IMR-90 (cell line): ENCODE results near the gene VWA8. TPM values are rescaled to one million over a fixed set of nuclear protein-coding genes. Genes with fewer than 3 reads are reported as not detected.

Experiments used
- ATAC-seq: fragments of 200-7000 bp; cut with Tn5 transposase; 2 replicates; pipeline ENCODE4 v1.9.1; 2020; ENCODE audit warnings: low read depth, mild to moderate bottlenecking, moderate library complexity
- BruUV-seq: library from RNA; stranded (reverse); fragments of 400-500 nt; replicated peaks from 2 replicates; lab custom pipeline; 2021; lab: Mats Ljungman, UMichigan
- CTCF ChIA-PET: fragments of 300-600 bp; formaldehyde crosslinking; extraction: SDS; loops from one replicate; lab custom pipeline; 2021; ENCODE audit warnings: antibody characterized with exemption; lab: Yijun Ruan, JAX
- POLR2A ChIA-PET: fragments of 300-600 bp; sonication (Branson Sonifier 250); formaldehyde crosslinking; loops from one replicate; lab custom pipeline; 2022; ENCODE audit warnings: antibody characterized with exemption; ENCODE audit not compliant: unreplicated experiment; lab: Charles Lee
- DNase-seq: peaks from one replicate; pipeline ENCODE4 v3.0.0; 2013
- H2AFZ ChIP-seq: replicated peaks from 2 replicates; pipeline ENCODE3; 2013; ENCODE audit warnings: low read length, mild to moderate bottlenecking; ENCODE audit not compliant: poor library complexity
- H2AK5ac ChIP-seq: 2 replicates; pipeline ENCODE4 v1.6.1; 2013; ENCODE audit warnings: low read depth, low read length, inconsistent platforms
- H2AK9ac ChIP-seq: replicated peaks from 2 replicates; pipeline ENCODE3; 2013; ENCODE audit warnings: mild to moderate bottlenecking, low read depth, low read length, moderate library complexity; ENCODE audit not compliant: poor library complexity
- H2BK120ac ChIP-seq: 2 replicates; pipeline ENCODE4 v1.6.1; 2013; ENCODE audit warnings: low read depth, low read length, inconsistent platforms
- H2BK15ac ChIP-seq: 3 replicates; pipeline ENCODE4 v1.6.1; 2013; ENCODE audit warnings: low read depth, low read length, inconsistent platforms
- H2BK20ac ChIP-seq: 2 replicates; pipeline ENCODE4 v1.6.1; 2013; ENCODE audit warnings: low read depth, mild to moderate bottlenecking, inconsistent platforms, low read length, moderate library complexity
- H2BK5ac ChIP-seq: 2 replicates; pipeline ENCODE4 v1.6.1; 2013; ENCODE audit warnings: mild to moderate bottlenecking, low read depth, low read length, inconsistent platforms; ENCODE audit not compliant: poor library complexity, severe bottlenecking
- H3K14ac ChIP-seq: replicated peaks from 2 replicates; pipeline ENCODE4 v1.6.1; 2013; ENCODE audit warnings: low read depth, low read length, inconsistent platforms
- H3K18ac ChIP-seq: 2 replicates; pipeline ENCODE4 v1.6.1; 2013; ENCODE audit warnings: low read depth, low read length, control low read depth
- H3K23ac ChIP-seq: 2 replicates; pipeline ENCODE4 v1.6.1; 2013; ENCODE audit warnings: low read depth, low read length, inconsistent platforms
- H3K27ac ChIP-seq: 2 replicates; pipeline ENCODE4 v1.5.1; 2013; ENCODE audit warnings: mild to moderate bottlenecking, control low read depth, low read length; ENCODE audit not compliant: insufficient read depth
- H3K27me3 ChIP-seq: 2 replicates; pipeline ENCODE4 v1.6.1; 2013; ENCODE audit warnings: low read length; ENCODE audit not compliant: control insufficient read depth, insufficient read depth
- H3K36me3 ChIP-seq: 2 replicates; pipeline ENCODE4 v1.6.1; 2013; ENCODE audit warnings: low read length, mixed read lengths; ENCODE audit not compliant: control insufficient read depth, insufficient read depth
- H3K4ac ChIP-seq: 2 replicates; pipeline ENCODE4 v1.6.1; 2013; ENCODE audit warnings: low read depth, low read length, inconsistent platforms
- H3K4me1 ChIP-seq: 2 replicates; pipeline ENCODE4 v1.6.1; 2013; ENCODE audit warnings: low read length, mixed read lengths; ENCODE audit not compliant: control insufficient read depth, insufficient read depth
- H3K4me2 ChIP-seq: 2 replicates; pipeline ENCODE4 v1.6.1; 2013; ENCODE audit warnings: low read depth, mild to moderate bottlenecking, control low read depth, low read length, moderate library complexity
- H3K4me3 ChIP-seq: 2 replicates; pipeline ENCODE4 v1.5.1; 2013; ENCODE audit warnings: low read depth, mild to moderate bottlenecking, control low read depth, low read length, moderate library complexity; ENCODE audit not compliant: insufficient read depth
- H3K56ac ChIP-seq: 2 replicates; pipeline ENCODE4 v1.6.1; 2013; ENCODE audit warnings: low read length, inconsistent platforms; ENCODE audit not compliant: insufficient read depth; ENCODE audit errors: extremely low read depth
- H3K79me1 ChIP-seq, 2 experiments: 2 replicates each; pipeline ENCODE4 v1.6.1; 2013; ENCODE audit warnings: low read length in 2 of 2, inconsistent platforms in 1 of 2, low read depth in 1 of 2
- H3K9ac ChIP-seq: 2 replicates; pipeline ENCODE4 v1.6.1; 2013; ENCODE audit warnings: low read depth, low read length, control low read depth
- H3K9me1 ChIP-seq: 2 replicates; pipeline ENCODE4 v1.6.1; 2013; ENCODE audit warnings: low read length, inconsistent platforms; ENCODE audit not compliant: insufficient read depth
- H3K9me3 ChIP-seq: 2 replicates; pipeline ENCODE4 v1.6.1; 2013; ENCODE audit warnings: low read length; ENCODE audit not compliant: control insufficient read depth, insufficient read depth
- H4K20me1 ChIP-seq: 2 replicates; pipeline ENCODE4 v1.6.1; 2013; ENCODE audit warnings: low read length, inconsistent platforms; ENCODE audit not compliant: insufficient read depth
- H4K5ac ChIP-seq: 2 replicates; pipeline ENCODE4 v1.6.1; 2013; ENCODE audit warnings: mild to moderate bottlenecking, low read depth, low read length, control low read depth
- H4K8ac ChIP-seq, 2 experiments: 2 replicates each; pipeline ENCODE4 v1.6.1; 2013; ENCODE audit warnings: low read depth in 2 of 2, low read length in 2 of 2, control low read depth in 1 of 2, inconsistent platforms in 1 of 2
- H4K91ac ChIP-seq: 2 replicates; pipeline ENCODE4 v1.6.1; 2013; ENCODE audit warnings: low read depth, low read length, inconsistent platforms; ENCODE audit not compliant: insufficient read depth
- BHLHE40 ChIP-seq: fragments of 150-350 bp; IDR thresholded peaks from 2 replicates; pipeline ENCODE4 v1.6.1; 2016; ENCODE audit warnings: mild to moderate bottlenecking, low read depth, low read length
- CTCF ChIP-seq: conservative IDR thresholded peaks from 2 replicates; pipeline ENCODE4 v1.5.1; 2012; ENCODE audit warnings: mild to moderate bottlenecking, low read depth, low read length, improper control_type of control experiment
- ELK1 ChIP-seq: fragments of 150-350 bp; IDR thresholded peaks from 2 replicates; pipeline ENCODE4 v1.6.1; 2016; ENCODE audit warnings: low read depth, mild to moderate bottlenecking, low read length, moderate library complexity, borderline replicate concordance
- FOS ChIP-seq: fragments of 150-350 bp; IDR thresholded peaks from 2 replicates; pipeline ENCODE4 v1.6.1; 2016; ENCODE audit warnings: low read depth, low read length
- MAFK ChIP-seq: IDR thresholded peaks from 2 replicates; pipeline ENCODE4 v1.6.1; 2012; ENCODE audit warnings: low read depth, low read length, improper control_type of control experiment
- MAZ ChIP-seq: IDR thresholded peaks from 2 replicates; pipeline ENCODE4 v1.6.1; 2012; ENCODE audit warnings: low read depth, mild to moderate bottlenecking, low read length, improper control_type of control experiment, moderate library complexity, borderline replicate concordance
- MXI1 ChIP-seq: IDR thresholded peaks from 2 replicates; pipeline ENCODE4 v1.6.1; 2012; ENCODE audit warnings: low read depth, mild to moderate bottlenecking, low read length, moderate library complexity, borderline replicate concordance
- NFE2L2 ChIP-seq: fragments of 150-350 bp; IDR thresholded peaks from 2 replicates; pipeline ENCODE4 v1.6.1; 2016; ENCODE audit warnings: low read depth, mild to moderate bottlenecking, low read length
- POLR2A ChIP-seq: IDR thresholded peaks from 2 replicates; pipeline ENCODE4 v1.6.1; 2012; ENCODE audit warnings: mild to moderate bottlenecking, low read depth, low read length
- RFX5 ChIP-seq: IDR thresholded peaks from 2 replicates; pipeline ENCODE4 v1.8.0; 2012; ENCODE audit warnings: low read depth, mild to moderate bottlenecking, low read length, moderate library complexity
- SMC3 ChIP-seq: fragments of 150-350 bp; IDR thresholded peaks from 2 replicates; pipeline ENCODE4 v1.6.1; 2016; ENCODE audit warnings: low read depth, mild to moderate bottlenecking, antibody characterized with exemption, low read length, moderate library complexity
- WGBS, 2 experiments: methylation state at CpG; one replicate each; pipeline versions ENCODE4 v1.1.5 to v1.1.7; 2013; ENCODE audit warnings: missing lambda C conversion rate in 2 of 2; ENCODE audit not compliant: insufficient read length in 1 of 2; ENCODE audit errors: extremely low coverage in 2 of 2; 5-methylcytosine and 5-hydroxymethylcytosine counted together
- dilution Hi-C: fragments of 300-500 bp; cut with HindIII; formaldehyde crosslinking; loops from one replicate; pipeline ENCODE4 v1.14.3; 2018; ENCODE audit warnings: low sequenced_read_pairs; ENCODE audit not compliant: unreplicated experiment
- in situ Hi-C: fragments of 300-500 bp; cut with MboI; formaldehyde crosslinking; loops from 3 replicates; pipeline ENCODE4 v1.14.3; 2019; ENCODE audit warnings: low sequenced_read_pairs, inconsistent platforms, mixed read lengths
- intact Hi-C: fragments of 100-400 bp; cut with micrococcal nuclease; formaldehyde crosslinking; loops from 2 replicates; pipeline ENCODE4 v1.10.0; 2022
- polyA plus RNA-seq, 3 experiments: library from polyadenylated mRNA; depleted of rRNA; stranded (reverse); fragments of >200 nt; gene quantifications; 2 replicates each; pipeline ENCODE4 v1.2.3, GENCODE V29; 2012; ENCODE audit warnings: low replicate concordance in 1 of 3
- total RNA-seq: library from RNA; depleted of rRNA; stranded (reverse); fragments of >200 nt; gene quantifications from 2 replicates; pipeline ENCODE4 v1.2.3, GENCODE V29; 2012

VWA8 gene
- total and polyA plus RNA-seq, 2 of the 4 experiments (the other 2 are of a cell fraction): 5.9 to 18.3 TPM

DNA sequence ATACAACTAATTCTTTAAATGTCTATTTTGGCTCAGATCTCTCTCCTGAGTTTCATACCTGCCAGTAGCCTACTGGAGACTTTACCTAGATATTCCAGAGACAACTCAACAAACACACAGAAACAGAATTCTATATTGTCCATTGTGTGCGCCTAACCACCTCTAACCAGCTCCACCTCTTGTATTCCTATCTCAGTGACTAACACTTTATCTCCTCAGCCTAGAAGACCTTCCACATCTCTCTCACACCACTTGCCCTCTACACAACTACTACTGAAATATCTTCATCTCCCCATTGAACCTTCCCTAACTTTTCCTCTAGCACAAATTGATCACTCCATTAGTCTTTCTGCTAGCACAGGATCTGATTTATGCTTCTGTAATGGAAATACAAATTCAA lies 6.7 kb downstream of the VWA8 start:
- Histone ChIP-seq H2BK15ac (no peak overlapping the region), H3K27ac (no peak overlapping the region), H3K18ac (no peak overlapping the region), H3K36me3 (no peaks in the 10 kb centered on the region), H4K5ac (no peak overlapping the region), H2AK5ac (no peak overlapping the region), H2BK20ac (no peak overlapping the region), H3K14ac (no peak overlapping the region), H3K9me3 (no peaks in the 10 kb centered on the region), H4K91ac (no peak overlapping the region), H2AK9ac (no peak overlapping the region), H3K4me2 (no peak overlapping the region), H3K9ac (no peak overlapping the region), H4K20me1 (no peaks in the 10 kb centered on the region; the same call in 1 of the 2 replicates), H3K9me1 (no peaks in the 10 kb centered on the region), H2AFZ (no peak overlapping the region), H3K4ac (no peak overlapping the region), H2BK120ac (no peak overlapping the region), H3K79me1 (peaks cover 26 to 35% of the 10 kb centered on the region in 2 experiments), H3K4me3 (no peak overlapping the region), H4K8ac (no peak overlapping the region), H3K56ac (no peak overlapping the region), H3K4me1 (no peaks in the 10 kb centered on the region), H3K27me3 (no peaks in the 10 kb centered on the region), H2BK5ac (no peak overlapping the region), H3K23ac (no peak overlapping the region)
- in situ Hi-C loops: no loop called here
- DNase-seq (no peak), ATAC-seq (no peak)
- intact Hi-C loops: no loop called here
- no TSS peak for BruUV-seq
- POLR2A ChIA-PET: no interaction called here
- TF ChIP-seq RFX5 (no peak), MAFK (no peak), MXI1 (no peak), BHLHE40 (no peak), FOS (no peak), ELK1 (no peak), CTCF (no peak), POLR2A (no peak), MAZ (no peak), NFE2L2 (no peak), SMC3 (no peak)
- CTCF ChIA-PET: no interaction called here
- WGBS, 2 experiments: 86% methylated on average over 1 of the region's 1 CpG; no CpG with 5 or more reads in 1 of the 2 experiments
- dilution Hi-C loops: no loop called here
